Ectodermal cell (in vitro differentiated cells): ENCODE results near the gene C12orf76.

Experiments
- H3K27ac ChIP-seq: 2 replicates; pipeline ENCODE4 v1.7.0; 2013; ENCODE audit warnings: mild to moderate bottlenecking, low read depth, low read length; ENCODE audit not compliant: insufficient read depth, poor library complexity, severe bottlenecking
- H3K27me3 ChIP-seq: 2 replicates; pipeline ENCODE4 v1.7.0; 2013; ENCODE audit warnings: mild to moderate bottlenecking, low read length; ENCODE audit not compliant: insufficient read depth, control insufficient read depth, poor library complexity, severe bottlenecking
- H3K36me3 ChIP-seq: one replicate; pipeline ENCODE4 v1.7.0; 2013; ENCODE audit warnings: low read length; ENCODE audit not compliant: control insufficient read depth, insufficient read depth
- H3K4me1 ChIP-seq: one replicate; pipeline ENCODE4 v1.7.0; 2013; ENCODE audit warnings: low read length; ENCODE audit not compliant: control insufficient read depth, insufficient read depth
- H3K4me3 ChIP-seq: 2 replicates; pipeline ENCODE4 v1.7.0; 2013; ENCODE audit warnings: low read depth, low read length, control low read depth; ENCODE audit not compliant: insufficient read depth
- H3K9me3 ChIP-seq: 2 replicates; pipeline ENCODE4 v1.7.0; 2013; ENCODE audit warnings: mild to moderate bottlenecking, low read length, moderate library complexity; ENCODE audit not compliant: control insufficient read depth
- WGBS, 2 experiments: methylation state at CpG; one replicate each; pipeline ENCODE4 v1.1.7; 2013; ENCODE audit warnings: missing lambda C conversion rate in 2 of 2; 5-methylcytosine and 5-hydroxymethylcytosine counted together

Gene C12orf76

DNA sequence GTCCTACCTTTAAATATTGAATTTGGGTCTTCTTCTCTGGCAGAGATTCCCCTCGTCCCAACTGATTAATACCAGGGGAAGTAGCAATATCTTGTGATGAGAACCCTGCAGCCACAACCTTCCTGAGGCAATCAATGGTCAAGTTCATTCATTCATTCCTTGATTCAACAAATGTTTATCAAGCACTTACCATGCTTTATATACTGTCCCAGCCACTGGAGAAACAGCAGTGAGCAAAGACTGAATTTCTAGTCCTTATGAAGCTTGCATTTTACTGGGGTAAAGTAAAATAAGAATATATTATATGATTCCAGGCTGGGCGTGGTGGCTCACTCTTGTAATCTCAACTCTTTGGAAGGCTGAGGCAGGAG is 51.9 kb downstream of the C12orf76 start:
- Histone ChIP-seq H3K27ac (no peak overlapping the region), H3K9me3 (no peaks in the 10 kb centered on the region)
- 49 to 50% methylated on average over 2 of the region's 2 CpGs for WGBS, 2 experiments

DNA sequence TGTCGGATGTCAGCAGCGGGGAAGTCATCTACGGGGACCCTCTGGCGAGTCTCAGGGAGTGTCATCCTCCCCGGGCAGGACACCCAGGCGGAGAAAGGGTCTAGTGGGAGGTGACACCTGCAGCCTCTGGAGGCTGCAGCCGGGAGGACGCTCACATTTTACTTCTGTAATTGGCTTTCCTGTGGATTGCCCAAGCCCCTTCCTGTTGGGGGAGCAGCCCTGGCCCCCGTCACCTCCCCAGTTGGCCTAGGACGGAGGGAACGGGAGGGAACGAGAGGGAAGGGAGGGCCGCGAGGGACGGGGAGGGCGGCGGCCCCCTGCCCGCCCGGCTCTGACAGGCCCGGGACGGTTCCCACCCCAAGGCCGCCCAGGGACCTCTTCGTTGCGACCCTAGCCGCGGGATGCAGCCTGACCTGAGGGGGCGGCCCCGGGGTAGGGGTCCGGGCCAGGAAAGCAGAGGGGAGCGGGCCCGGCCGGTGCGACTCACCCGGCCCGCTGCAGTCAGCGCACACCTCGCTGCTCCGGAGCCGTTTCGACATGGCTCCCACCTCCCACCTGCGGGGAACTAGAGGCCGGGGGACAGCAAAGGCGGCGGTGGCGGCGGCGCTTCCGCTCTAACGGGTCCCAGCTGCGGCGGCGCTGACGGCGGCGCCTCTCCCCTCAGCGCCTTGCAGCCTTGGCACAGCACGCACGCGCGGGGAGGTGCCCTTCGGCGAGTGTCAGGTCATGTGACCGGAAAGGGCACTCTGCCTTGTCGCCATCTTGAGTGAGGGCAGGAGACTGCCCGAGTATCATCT is 52.4 kb downstream of the C12orf76 start, which contains the start of gene GIT2:
Gene GIT2 (minus strand): TSS at position 683 of the 797 bp plus-strand sequence. CDS start 144 bp downstream, at position 539.
- Histone ChIP-seq H3K36me3 (no peaks in the 10 kb centered on the region), H3K27ac (no peak within 1 kb of the TSS), H3K9me3 (no peaks in the 10 kb centered on the region), H3K27me3 (peaks cover 15% of the 10 kb centered on the region), H3K4me3 (peak within 1 kb of the TSS; percentile 80), H3K4me1 (peaks cover 13% of the 10 kb centered on the region)
- WGBS, 2 experiments, result 0 to 1% methylated on average over 65 of the region's 65 CpGs

More for the DNA sequence above, 51.9 kb downstream of the C12orf76 start:
- no peaks in the 10 kb centered on the region for H3K36me3 ChIP-seq
- peaks cover 16% of the 10 kb centered on the region for H3K27me3 ChIP-seq
- peaks cover 13% of the 10 kb centered on the region for H3K4me1 ChIP-seq
- H3K4me3 ChIP-seq, result peak overlapping the region; percentile 80

DNA sequence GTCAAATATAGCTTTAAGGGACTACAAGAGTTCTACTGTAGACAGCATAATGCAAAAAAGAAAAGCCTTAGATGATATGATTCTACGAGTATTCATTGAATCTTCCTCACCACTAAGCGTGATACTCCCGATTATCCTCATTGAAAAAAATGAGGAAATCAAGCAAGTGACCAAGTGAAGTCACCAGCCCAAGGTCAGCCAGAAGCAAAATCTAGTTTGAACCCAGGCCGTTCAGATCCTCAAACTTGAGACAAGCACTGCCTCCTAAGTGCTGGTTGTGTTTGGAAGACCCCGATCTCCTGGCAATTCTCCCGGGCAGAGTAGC is 53.0 kb downstream of the C12orf76 start:
- peaks cover 9% of the 10 kb centered on the region for H3K27me3 ChIP-seq
- no peaks in the 10 kb centered on the region for H3K9me3 ChIP-seq
- no peaks in the 10 kb centered on the region for H3K36me3 ChIP-seq
- peaks cover 13% of the 10 kb centered on the region for H3K4me1 ChIP-seq
- H3K4me3 ChIP-seq, result peak overlapping the region; percentile 80
- no peak overlapping the region for H3K27ac ChIP-seq
- 32 to 33% methylated on average over 6 of the region's 6 CpGs for WGBS, 2 experiments

DNA sequence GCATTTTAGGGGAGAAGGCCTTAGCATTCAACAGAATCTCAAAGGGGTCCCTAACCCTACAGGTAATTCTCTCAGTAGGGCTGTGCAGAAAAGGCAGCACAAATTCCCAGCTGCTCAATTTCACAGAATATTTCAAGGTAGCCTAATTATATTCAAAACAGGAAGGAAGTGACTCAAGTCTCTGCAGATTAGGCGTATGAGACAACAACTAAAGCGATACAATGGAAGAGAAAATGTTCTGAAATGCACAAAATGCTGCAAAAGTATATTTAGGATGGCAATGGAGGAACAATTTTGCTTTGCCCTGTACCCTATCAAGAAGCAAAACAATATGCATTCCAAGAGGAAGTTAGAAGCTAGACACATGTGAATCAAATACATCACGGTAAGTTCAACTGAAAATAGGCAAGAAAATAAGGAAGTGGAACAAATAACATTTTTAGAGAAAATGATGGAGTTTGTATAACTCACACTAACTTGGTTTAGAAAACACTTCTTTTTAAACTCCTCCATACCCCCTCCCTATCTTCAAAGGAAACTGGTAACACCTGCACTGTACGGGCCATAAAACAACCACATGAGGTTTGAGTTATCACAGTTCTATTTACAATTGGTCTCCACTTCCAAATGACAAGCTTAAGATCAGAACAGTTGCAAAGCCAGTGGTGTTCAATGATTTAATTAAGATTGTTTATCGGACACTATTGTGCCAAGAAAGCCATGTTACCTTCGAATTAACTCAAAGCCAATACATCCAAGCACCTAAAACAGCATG is 53.7 kb downstream of the C12orf76 start:
- Histone ChIP-seq H3K27me3 (peaks cover 2% of the 10 kb centered on the region), H3K36me3 (no peaks in the 10 kb centered on the region), H3K27ac (no peak overlapping the region), H3K4me1 (peaks cover 13% of the 10 kb centered on the region), H3K9me3 (no peaks in the 10 kb centered on the region), H3K4me3 (peak overlapping the region; percentile 3)
- WGBS, 2 experiments, result 85 to 93% methylated on average over 5 to 6 of the region's 6 CpGs

DNA sequence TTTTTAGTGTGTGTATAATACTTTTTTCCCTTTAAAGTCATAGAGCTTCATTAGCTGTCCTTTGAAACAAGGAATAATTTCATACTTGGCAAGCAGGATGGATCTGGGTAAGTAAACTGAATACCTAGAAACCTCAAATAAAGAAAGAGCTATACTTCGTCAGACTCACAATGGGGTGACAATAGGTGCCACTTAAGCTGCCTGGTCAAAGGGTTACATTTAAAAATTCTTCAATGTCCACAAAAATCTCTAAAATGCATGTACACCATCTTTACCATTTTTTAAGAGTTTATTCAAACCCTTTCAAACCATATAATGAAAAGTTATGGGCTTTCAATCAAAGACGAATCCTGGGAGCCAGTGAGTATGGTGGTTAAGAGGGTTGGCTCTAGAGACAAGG is 55.2 kb downstream of the C12orf76 start:
- H3K36me3 ChIP-seq, result peaks cover 2% of the 10 kb centered on the region
- no peak overlapping the region for H3K4me3 ChIP-seq
- no peaks in the 10 kb centered on the region for H3K27me3 ChIP-seq
- no peaks in the 10 kb centered on the region for H3K9me3 ChIP-seq
- H3K4me1 ChIP-seq, result peaks cover 13% of the 10 kb centered on the region
- WGBS, 2 experiments, result 73 to 96% methylated on average over 2 of the region's 2 CpGs
- no peak overlapping the region for H3K27ac ChIP-seq

DNA sequence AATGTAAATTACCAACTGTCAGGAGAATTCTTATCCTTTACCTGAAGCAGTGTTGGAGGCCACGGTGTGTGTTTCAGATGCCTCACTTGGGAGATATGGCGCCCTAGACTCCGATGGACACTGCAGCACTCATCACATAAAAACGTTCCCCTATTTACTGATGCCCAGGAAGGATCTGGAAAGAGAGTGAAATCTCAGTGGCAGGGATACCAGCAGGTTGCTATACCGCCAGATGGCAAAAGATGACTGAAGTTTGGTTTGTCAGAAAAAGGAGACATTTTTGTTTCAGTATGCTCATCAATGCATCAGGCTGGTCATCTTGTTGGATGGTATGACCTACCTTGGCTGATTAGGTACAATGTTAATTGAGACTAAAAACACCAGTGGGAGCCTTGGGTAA is 56.7 kb downstream of the C12orf76 start:
- Histone ChIP-seq H3K36me3 (peaks cover 10% of the 10 kb centered on the region), H3K9me3 (no peaks in the 10 kb centered on the region), H3K4me3 (no peak overlapping the region), H3K27me3 (no peaks in the 10 kb centered on the region), H3K4me1 (peaks cover 13% of the 10 kb centered on the region), H3K27ac (no peak overlapping the region)
- 94 to 99% methylated on average over 5 of the region's 5 CpGs for WGBS, 2 experiments
